Activated CD4-positive, alpha-beta T cell treated with anti-CD3 and anti-CD28 coated beads for 4 hours (primary cell): ENCODE results near the gene LRRK1.

ENCODE experiments used
- DNase-seq, 2 donors: peaks; one replicate each; pipeline ENCODE4 v3.0.0-alpha.2; 2020

LRRK1 gene

GRCh38 chr15:100918690-100919480 is at the start of gene LRRK1:
Gene LRRK1, plus strand, starts transcription at chr15:100919357. Its CDS starts 5,276 bp downstream, at chr15:100924633.
- DNase-seq = no peak

- DNase-seq = peak; percentile 31 to 47
Measured at GRCh38 chr15:100873029-100873677, 46.0 kb upstream of the LRRK1 start.

GRCh38 chr15:100875495-100875894 is 43.7 kb upstream of the LRRK1 start:
- no peak for DNase-seq

GRCh38 chr15:100875976-100876375 is 43.2 kb upstream of the LRRK1 start:
- no peak for DNase-seq

GRCh38 chr15:100877551-100877950 is 41.6 kb upstream of the LRRK1 start:
- DNase-seq = no peak

- DNase-seq = no peak
Measured at GRCh38 chr15:100878130-100878529, 41.0 kb upstream of the LRRK1 start.

- DNase-seq = no peak
Measured at GRCh38 chr15:100878648-100879047, 40.5 kb upstream of the LRRK1 start.

GRCh38 chr15:100879061-100879463 is 40.1 kb upstream of the LRRK1 start:
- no peak for DNase-seq

GRCh38 chr15:100879464-100880138 is 39.6 kb upstream of the LRRK1 start, which contains the start of gene ALDH1A3:
Gene ALDH1A3, plus strand, starts transcription at chr15:100879831. Its CDS starts 77 bp downstream, at chr15:100879908.
- DNase-seq = no peak

GRCh38 chr15:100880139-100880896 is 38.8 kb upstream of the LRRK1 start:
- no peak for DNase-seq

GRCh38 chr15:100880897-100881242 is 38.3 kb upstream of the LRRK1 start:
- no peak for DNase-seq

GRCh38 chr15:100881573-100882336 is 37.4 kb upstream of the LRRK1 start:
- DNase-seq = no peak

- no peak for DNase-seq
Measured at GRCh38 chr15:100885116-100885515, 34.0 kb upstream of the LRRK1 start.

- no peak for DNase-seq
Measured at GRCh38 chr15:100885811-100886210, 33.3 kb upstream of the LRRK1 start.

GRCh38 chr15:100887211-100887913 is 31.8 kb upstream of the LRRK1 start:
- no peak for DNase-seq

- DNase-seq = no peak
Measured at GRCh38 chr15:100889385-100890050, 29.6 kb upstream of the LRRK1 start.

- DNase-seq = no peak
Measured at GRCh38 chr15:100890051-100890720, 29.0 kb upstream of the LRRK1 start.

GRCh38 chr15:100890850-100891249 is 28.3 kb upstream of the LRRK1 start:
- DNase-seq = no peak

GRCh38 chr15:100891307-100892012 is 27.7 kb upstream of the LRRK1 start:
- no peak for DNase-seq

- DNase-seq = no peak
Measured at GRCh38 chr15:100892013-100892355, 27.2 kb upstream of the LRRK1 start.
